Left lung (tissue), 10 donors: Measurements from ENCODE around the gene ACKR3. TPM values are rescaled to one million over a fixed set of nuclear protein-coding genes. Genes with fewer than 3 reads are reported as not detected.

Experiments used
- ATAC-seq: fragments of 200-7000 bp; cut with Tn5 transposase; one replicate; pipeline ENCODE4 v1.9.1; 2020; ENCODE audit warnings: moderate library complexity
- DNase-seq, 4 donors: peaks; one replicate each; pipeline ENCODE4 v3.0.0-alpha.2; 2013 to 2020
- H3K27ac ChIP-seq, 2 donors: fragments of 200-600 bp; sonication (generic) in 1 of 2; one replicate each; pipeline versions ENCODE4 v1.5.0 to v1.8.0; 2020 to 2021
- H3K27me3 ChIP-seq, 2 donors: fragments of 200-600 bp; sonication (generic) in 1 of 2; one replicate each; pipeline versions ENCODE4 v1.5.0 to v1.8.0; 2020 to 2021
- H3K36me3 ChIP-seq, 2 donors: fragments of 200-600 bp; sonication (generic) in 1 of 2; one replicate each; pipeline versions ENCODE4 v1.5.0 to v1.8.0; 2020 to 2021
- H3K4me1 ChIP-seq, 2 donors: fragments of 200-600 bp; one replicate each; pipeline ENCODE4 v1.8.0; 2021
- H3K4me3 ChIP-seq, 2 donors: fragments of 200-600 bp; sonication (generic) in 1 of 2; one replicate each; pipeline versions ENCODE4 v1.5.0 to v1.8.0; 2020 to 2021; ENCODE audit warnings: mild to moderate bottlenecking in 1 of 2
- H3K9me3 ChIP-seq, 2 donors: fragments of 200-600 bp; sonication (generic) in 1 of 2; one replicate each; pipeline versions ENCODE4 v1.5.0 to v1.8.0; 2020 to 2021
- CTCF ChIP-seq, 2 donors: fragments of 200-600 bp; sonication (generic) in 1 of 2; IDR thresholded peaks; one replicate each; pipeline versions ENCODE4 v1.5.0 to v1.8.0; 2021; ENCODE audit warnings: antibody characterized with exemption in 2 of 2
- intact Hi-C, 2 donors: fragments of 100-400 bp; cut with DNase I; formaldehyde crosslinking; loops; one replicate each; pipeline versions ENCODE4 v1.11.2 to v1.14.2; 2022
- polyA plus RNA-seq, 6 donors: library from polyadenylated mRNA; unstranded; fragments of 120-200 nt; gene quantifications; one replicate each; pipeline ENCODE4 v1.2.1, GENCODE V29; 2013; ENCODE audit not compliant: insufficient read length in 6 of 6
- total RNA-seq, 2 donors: library from RNA; stranded (reverse); fragmentation: NEBNext Ultra II Directional; extraction: Animal tissue kit (Norgen Biotek cat#: 25700); gene quantifications; one replicate each; pipeline ENCODE4 v1.2.1, GENCODE V29; 2021
- donor health status: DM: no; HTN: yes; CAD: no.
- donor health status: DM: no; HTN: no; CAD: no.

Gene ACKR3
- total and polyA plus RNA-seq, 8 donors, result 9.9 to 49.3 (median 33.3) TPM

- intact Hi-C loops, result no loop called here
- DNase-seq (no peak), ATAC-seq (no peak)
- Histone ChIP-seq H3K4me3 (no peak overlapping the region), H3K27ac (no peak overlapping the region), H3K36me3 (no peaks in the 10 kb centered on the region), H3K27me3 (no peaks in the 10 kb centered on the region), H3K4me1 (no peaks in the 10 kb centered on the region), H3K9me3 (peaks cover 0 to 3% of the 10 kb centered on the region in 2 donors)
- no peak for TF ChIP-seq CTCF (IDR thresholded peaks at IDR 0.05)
Observed at GRCh38 chr2:236555481-236555880, 14.1 kb upstream of the ACKR3 start.

- Histone ChIP-seq H3K27ac (no peak overlapping the region), H3K36me3 (no peaks in the 10 kb centered on the region), H3K4me3 (no peak overlapping the region), H3K27me3 (no peaks in the 10 kb centered on the region), H3K4me1 (no peaks in the 10 kb centered on the region), H3K9me3 (peaks cover 0 to 6% of the 10 kb centered on the region in 2 donors)
- no peak for ATAC-seq
- no peak for DNase-seq
- intact Hi-C loops, result no loop called here
- TF ChIP-seq CTCF (IDR thresholded peaks at IDR 0.05), result no peak
Observed at GRCh38 chr2:236557306-236558030, 12.2 kb upstream of the ACKR3 start.

DNA sequence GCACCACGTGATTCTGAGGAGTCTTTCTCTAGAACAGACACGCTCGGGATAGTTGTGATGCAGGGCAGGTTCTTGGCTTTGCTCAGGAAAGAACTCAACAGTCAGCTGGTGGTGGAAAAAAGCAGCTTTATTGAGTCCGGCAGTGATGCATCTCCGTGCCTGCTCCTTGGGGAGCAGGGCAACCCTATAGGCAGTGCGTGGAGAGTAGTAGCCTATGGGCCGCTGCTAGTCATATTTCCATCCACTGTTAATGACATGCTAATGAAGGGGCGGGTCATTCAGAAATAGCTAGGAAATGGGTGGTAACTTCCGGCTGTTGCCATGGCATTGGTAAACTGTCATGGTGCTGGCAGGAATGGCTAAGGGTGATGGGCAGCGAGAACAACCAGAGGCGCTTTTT lies 11.6 kb upstream of the ACKR3 start:
- intact Hi-C loops, result no loop called here
- DNase-seq (no peak), ATAC-seq (no peak)
- TF ChIP-seq CTCF (IDR thresholded peaks at IDR 0.05), result no peak
- Histone ChIP-seq H3K27ac (no peak overlapping the region), H3K4me3 (no peak overlapping the region), H3K9me3 (peaks cover 0 to 6% of the 10 kb centered on the region in 2 donors), H3K36me3 (no peaks in the 10 kb centered on the region), H3K4me1 (no peaks in the 10 kb centered on the region), H3K27me3 (no peaks in the 10 kb centered on the region)

DNA sequence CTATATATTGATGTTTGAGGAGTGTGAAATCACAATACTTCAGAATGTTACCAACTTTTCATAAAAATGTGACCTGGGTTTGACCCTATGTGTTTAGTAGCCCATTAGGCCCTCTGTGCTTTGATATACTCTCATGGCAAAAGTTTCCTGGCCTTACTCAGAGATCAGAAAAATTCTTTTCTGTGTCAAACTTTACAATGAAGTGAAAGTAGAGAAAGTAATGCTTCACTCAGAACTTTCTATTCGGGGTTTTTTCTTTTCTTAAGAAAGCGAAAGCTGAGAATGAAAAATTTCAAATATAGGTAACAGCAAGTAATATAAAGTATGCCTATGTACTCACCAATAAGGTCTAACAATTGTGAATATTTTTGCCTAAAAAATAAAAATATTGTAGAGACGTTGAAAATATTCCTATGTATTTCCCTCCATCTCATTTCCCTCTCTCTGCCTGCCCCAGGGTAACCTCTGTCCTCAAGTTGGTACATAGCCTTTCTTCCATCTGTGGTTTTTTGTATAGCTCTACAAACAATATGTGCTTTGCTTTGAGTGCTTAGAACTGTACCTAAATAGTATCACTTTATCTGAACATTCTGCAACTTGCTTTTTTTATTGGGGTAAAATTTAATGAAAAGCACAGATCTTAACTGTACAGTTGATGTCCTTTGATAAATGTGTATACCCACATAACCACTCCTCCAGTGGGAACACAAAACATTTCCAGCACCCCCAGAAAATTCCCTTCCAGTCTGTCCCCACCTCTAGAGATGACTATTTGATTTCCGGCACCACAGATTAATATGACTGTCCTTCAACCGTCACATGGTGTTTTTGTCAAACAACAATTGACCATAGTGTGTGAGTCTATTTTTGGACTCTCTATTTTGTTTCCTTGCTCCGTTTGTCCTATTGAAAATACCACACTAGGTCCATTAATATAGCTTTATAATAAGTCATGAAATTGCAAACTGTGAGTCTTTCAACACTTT lies 10.3 kb upstream of the ACKR3 start:
- Histone ChIP-seq H3K4me1 (no peaks in the 10 kb centered on the region), H3K4me3 (no peak overlapping the region), H3K9me3 (peaks cover 0 to 6% of the 10 kb centered on the region in 2 donors), H3K36me3 (no peaks in the 10 kb centered on the region), H3K27me3 (no peaks in the 10 kb centered on the region), H3K27ac (no peak overlapping the region)
- ATAC-seq (no peak), DNase-seq (no peak)
- intact Hi-C loops, result no loop called here
- no peak for TF ChIP-seq CTCF (IDR thresholded peaks at IDR 0.05)

DNA sequence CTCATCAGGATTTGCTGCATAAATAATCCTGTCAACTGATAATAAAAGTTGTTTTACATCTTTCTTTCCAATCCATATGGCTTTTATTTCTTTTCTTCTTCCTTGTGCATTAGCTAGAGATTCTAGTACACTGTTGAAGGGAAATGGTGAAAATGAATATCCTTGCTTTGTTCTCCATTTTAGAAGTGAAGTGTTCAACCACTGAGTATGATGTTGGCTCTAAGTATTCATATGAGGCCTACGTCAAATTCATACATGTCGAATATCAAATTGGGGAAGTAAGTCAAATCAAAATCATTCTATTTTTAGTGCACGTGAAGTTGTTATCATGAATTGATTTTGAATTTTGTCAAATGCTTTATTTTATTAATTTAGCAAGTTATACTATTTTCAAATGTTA lies 7.8 kb upstream of the ACKR3 start:
- DNase-seq (no peak), ATAC-seq (no peak)
- Histone ChIP-seq H3K27me3 (peaks cover 0 to under 1% of the 10 kb centered on the region in 2 donors), H3K27ac (no peak overlapping the region), H3K4me1 (peaks cover 0 to under 1% of the 10 kb centered on the region in 2 donors), H3K9me3 (peaks cover 0 to 3% of the 10 kb centered on the region in 2 donors), H3K36me3 (no peaks in the 10 kb centered on the region), H3K4me3 (no peak overlapping the region)
- TF ChIP-seq CTCF (IDR thresholded peaks at IDR 0.05), result no peak
- intact Hi-C loops, result loop anchor here in 1 of 2 donors (10.0 kb wide), 2 partner anchors 47 to 207 kb away; no protein-coding TSS in a partner anchor
